ENCODE measurements around the gene HLF. TPM values are rescaled to one million over a fixed set of nuclear protein-coding genes. Genes with fewer than 3 reads are reported as not detected.

Gene HLF
- total and polyA plus RNA-seq, 2 donors (not counting 3 experiments of a cell fraction or from before 2014, with no cell fraction given), result not detected

DNA sequence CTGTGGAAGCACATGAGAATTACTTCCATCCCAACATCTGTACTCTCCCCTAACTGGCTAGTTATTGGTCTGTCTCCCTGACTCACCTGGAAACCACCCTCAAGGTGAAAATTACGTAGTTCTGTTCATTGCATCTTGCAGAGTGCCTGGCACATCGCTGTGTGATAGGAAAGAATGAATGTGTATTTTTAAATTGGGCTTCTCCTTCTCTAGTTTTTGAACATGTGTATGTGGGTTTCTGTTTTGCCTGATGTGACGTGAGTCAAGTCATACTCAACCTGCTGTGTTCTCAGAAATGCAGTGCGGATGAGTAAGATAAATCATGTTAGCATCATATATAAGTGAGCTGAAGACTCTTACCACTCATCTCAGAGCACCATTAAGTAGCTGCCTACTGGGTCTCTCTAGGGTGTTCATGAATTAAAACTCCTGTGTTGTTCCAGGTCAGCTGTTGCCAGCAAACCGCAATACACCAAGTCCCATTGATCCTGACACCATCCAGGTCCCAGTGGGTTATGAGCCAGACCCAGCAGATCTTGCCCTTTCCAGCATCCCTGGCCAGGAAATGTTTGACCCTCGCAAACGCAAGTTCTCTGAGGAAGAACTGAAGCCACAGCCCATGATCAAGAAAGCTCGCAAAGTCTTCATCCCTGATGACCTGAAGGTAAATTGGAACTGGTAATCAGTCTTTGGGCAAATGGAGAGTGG is 50.2 kb downstream of the HLF start:
- no peak for DNase-seq (ENCODE audit: low read depth, low spot score)
- no peak for FAIRE-seq
- Histone ChIP-seq H3K27ac (ENCODE audit: insufficient read depth, low read depth, low read length) (no peak overlapping the region), H4K20me1 (replicated peaks; ENCODE audit: control insufficient read depth, extremely low read depth, insufficient read depth, low read length) (no peaks in the 10 kb centered on the region), H2AFZ (ENCODE audit: low read depth, low read length) (no peak overlapping the region), H3K9me3 (replicated peaks; ENCODE audit: control insufficient read depth, insufficient read depth, low read length) (no peaks in the 10 kb centered on the region), H3K36me3 (ENCODE audit: control insufficient read depth in 2 of 2, extremely low read depth in 1 of 2, insufficient read depth in 2 of 2, low read length in 2 of 2) (no peaks in the 10 kb centered on the region), H3K79me2 (ENCODE audit: control insufficient read depth, insufficient read depth, low read length) (no peaks in the 10 kb centered on the region), H3K9me1 (replicated peaks; ENCODE audit: control insufficient read depth, extremely low read depth, insufficient read depth, low read length) (no peaks in the 10 kb centered on the region), H3K4me2 (ENCODE audit: insufficient read depth, low read length) (no peak overlapping the region), H3K9ac (replicated peaks; ENCODE audit: extremely low read depth, insufficient read depth, low read length) (no peak overlapping the region), H3K4me3 (replicated peaks in 1 of 3; ENCODE audit: insufficient read depth in 1 of 3, low read depth in 1 of 3, low read length in 3 of 3) (no peak overlapping the region), H3K27me3 (ENCODE audit: control insufficient read depth in 2 of 2, insufficient read depth in 2 of 2, low read length in 2 of 2) (no peaks in the 10 kb centered on the region), H3K4me1 (ENCODE audit: control insufficient read depth, extremely low read depth, insufficient read depth, low read length) (no peaks in the 10 kb centered on the region)
- no peak for TF ChIP-seq MYC (IDR thresholded peaks at IDR 0.05; ENCODE audit: low read depth, low read length)
- no peak for TF ChIP-seq MAX (IDR thresholded peaks at IDR 0.05; ENCODE audit: insufficient read depth, insufficient read length)
- no peak for TF ChIP-seq EZH2 (IDR thresholded peaks at IDR 0.05; ENCODE audit: borderline replicate concordance, low read depth, low read length, severe bottlenecking)
- no peak for TF ChIP-seq GATA2 (IDR thresholded peaks at IDR 0.05; ENCODE audit: insufficient read depth, insufficient read length, low read depth, low read length)
- TF ChIP-seq, protein P1, sequence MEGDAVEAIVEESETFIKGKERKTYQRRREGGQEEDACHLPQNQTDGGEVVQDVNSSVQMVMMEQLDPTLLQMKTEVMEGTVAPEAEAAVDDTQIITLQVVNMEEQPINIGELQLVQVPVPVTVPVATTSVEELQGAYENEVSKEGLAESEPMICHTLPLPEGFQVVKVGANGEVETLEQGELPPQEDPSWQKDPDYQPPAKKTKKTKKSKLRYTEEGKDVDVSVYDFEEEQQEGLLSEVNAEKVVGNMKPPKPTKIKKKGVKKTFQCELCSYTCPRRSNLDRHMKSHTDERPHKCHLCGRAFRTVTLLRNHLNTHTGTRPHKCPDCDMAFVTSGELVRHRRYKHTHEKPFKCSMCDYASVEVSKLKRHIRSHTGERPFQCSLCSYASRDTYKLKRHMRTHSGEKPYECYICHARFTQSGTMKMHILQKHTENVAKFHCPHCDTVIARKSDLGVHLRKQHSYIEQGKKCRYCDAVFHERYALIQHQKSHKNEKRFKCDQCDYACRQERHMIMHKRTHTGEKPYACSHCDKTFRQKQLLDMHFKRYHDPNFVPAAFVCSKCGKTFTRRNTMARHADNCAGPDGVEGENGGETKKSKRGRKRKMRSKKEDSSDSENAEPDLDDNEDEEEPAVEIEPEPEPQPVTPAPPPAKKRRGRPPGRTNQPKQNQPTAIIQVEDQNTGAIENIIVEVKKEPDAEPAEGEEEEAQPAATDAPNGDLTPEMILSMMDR (IDR thresholded peaks at IDR 0.05; ENCODE audit: extremely low read depth in 1 of 2, insufficient read depth in 1 of 2, low read depth in 1 of 2, low read length in 2 of 2), result no peak
- TF ChIP-seq POLR2AphosphoS5 (IDR thresholded peaks at IDR 0.05; ENCODE audit: insufficient read depth, low read depth, low read length), result no peak
- TF ChIP-seq POLR2A (IDR thresholded peaks at IDR 0.05; ENCODE audit: low read depth, low read length), result no peak
- no peak for TF ChIP-seq FOS (IDR thresholded peaks at IDR 0.05; ENCODE audit: borderline replicate concordance, insufficient read depth, low read length)
- TF ChIP-seq JUN (IDR thresholded peaks at IDR 0.05; ENCODE audit: borderline replicate concordance, insufficient read depth, insufficient read length, low read depth), result no peak
- ChIA-PET CTCF (no interaction called here), POLR2A (no interaction called here)
- BruUV-seq (replicated peaks), result no TSS peak
- dilution Hi-C loops (cut with MboI; ENCODE audit: extremely low pct_ligation_motif_present, low sequenced_read_pairs) (no loop called here), intact Hi-C loops (cut with micrococcal nuclease) (no loop called here)

Data from endothelial cell of umbilical vein (primary cell).